GM12875 (cell line): ENCODE measurements around the gene XXYLT1.

ENCODE experiments used
- H3K4me3 ChIP-seq: one replicate; pipeline ENCODE4 v1.5.1; 2011; ENCODE audit warnings: low read depth, low read length, control low read depth
- TF ChIP-seq, protein P1 (sequence below): IDR thresholded peaks from 2 replicates; pipeline ENCODE4 v1.5.1; 2011; ENCODE audit warnings: low read depth, mild to moderate bottlenecking, control low read depth, inconsistent platforms, low read length, moderate library complexity, borderline replicate concordance; ENCODE audit not compliant: insufficient read depth

Gene XXYLT1

GRCh38 chr3:195173657-195174056 lies 97.3 kb downstream of the XXYLT1 start:
- no peak overlapping the region for H3K4me3 ChIP-seq
- TF ChIP-seq, protein P1, sequence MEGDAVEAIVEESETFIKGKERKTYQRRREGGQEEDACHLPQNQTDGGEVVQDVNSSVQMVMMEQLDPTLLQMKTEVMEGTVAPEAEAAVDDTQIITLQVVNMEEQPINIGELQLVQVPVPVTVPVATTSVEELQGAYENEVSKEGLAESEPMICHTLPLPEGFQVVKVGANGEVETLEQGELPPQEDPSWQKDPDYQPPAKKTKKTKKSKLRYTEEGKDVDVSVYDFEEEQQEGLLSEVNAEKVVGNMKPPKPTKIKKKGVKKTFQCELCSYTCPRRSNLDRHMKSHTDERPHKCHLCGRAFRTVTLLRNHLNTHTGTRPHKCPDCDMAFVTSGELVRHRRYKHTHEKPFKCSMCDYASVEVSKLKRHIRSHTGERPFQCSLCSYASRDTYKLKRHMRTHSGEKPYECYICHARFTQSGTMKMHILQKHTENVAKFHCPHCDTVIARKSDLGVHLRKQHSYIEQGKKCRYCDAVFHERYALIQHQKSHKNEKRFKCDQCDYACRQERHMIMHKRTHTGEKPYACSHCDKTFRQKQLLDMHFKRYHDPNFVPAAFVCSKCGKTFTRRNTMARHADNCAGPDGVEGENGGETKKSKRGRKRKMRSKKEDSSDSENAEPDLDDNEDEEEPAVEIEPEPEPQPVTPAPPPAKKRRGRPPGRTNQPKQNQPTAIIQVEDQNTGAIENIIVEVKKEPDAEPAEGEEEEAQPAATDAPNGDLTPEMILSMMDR: no peak

DNA sequence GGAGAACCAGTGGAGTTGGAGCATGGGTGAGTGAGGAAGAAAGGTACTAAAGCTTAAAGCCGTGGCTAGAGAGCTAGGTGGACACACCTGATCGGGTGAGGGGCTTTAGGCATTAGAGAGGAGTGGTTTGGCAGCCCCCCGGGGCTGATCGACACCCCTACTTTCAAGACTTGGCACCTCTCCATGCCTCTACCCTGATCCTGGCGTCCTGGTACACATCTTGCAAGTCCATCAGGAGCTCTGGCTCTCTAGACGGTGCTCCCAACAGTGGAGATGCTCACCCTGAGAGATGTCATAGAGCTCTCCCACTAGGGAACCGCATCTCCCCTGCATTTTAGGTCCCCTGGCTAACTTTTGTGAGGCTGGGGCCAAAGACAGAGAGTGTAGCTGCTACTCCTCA lies 98.1 kb downstream of the XXYLT1 start:
- TF ChIP-seq, protein P1: no peak
- H3K4me3 ChIP-seq: no peak overlapping the region

DNA sequence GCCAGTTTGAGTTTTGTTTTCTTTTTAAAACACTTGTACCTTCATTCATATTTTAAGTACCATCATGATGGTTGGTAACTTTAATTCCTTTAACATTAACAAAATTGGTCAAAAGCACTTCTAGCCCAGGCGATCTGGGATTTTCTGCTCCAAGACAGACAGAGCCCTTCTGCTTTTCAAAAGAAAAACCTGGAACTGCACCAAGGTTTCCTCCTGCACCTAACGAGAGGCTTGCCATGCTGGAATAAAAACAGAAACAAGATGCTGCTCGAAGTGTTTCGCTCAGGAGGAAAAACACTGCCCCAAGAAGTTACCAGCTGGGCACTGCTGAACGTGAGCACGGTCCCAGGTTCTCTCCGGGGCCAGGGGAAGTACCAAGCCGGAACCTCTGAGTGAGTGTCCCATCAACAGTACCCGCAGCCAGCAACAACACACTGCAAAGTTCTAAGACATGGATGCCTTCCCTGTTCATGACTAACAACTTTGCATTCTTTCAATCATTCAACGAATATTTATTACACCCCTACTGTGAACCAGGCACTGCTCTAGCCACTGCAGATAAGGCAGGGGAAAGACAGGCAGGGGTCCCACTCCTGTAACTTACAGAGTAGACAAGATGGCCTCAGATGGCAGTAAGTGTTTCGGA lies 98.8 kb downstream of the XXYLT1 start:
- TF ChIP-seq, protein P1: no peak
- H3K4me3 ChIP-seq: no peak overlapping the region

GRCh38 chr3:195171093-195171873 lies 99.7 kb downstream of the XXYLT1 start:
- TF ChIP-seq, protein P1: no peak
- no peak overlapping the region for H3K4me3 ChIP-seq

GRCh38 chr3:195170496-195170895 lies 100.5 kb downstream of the XXYLT1 start:
- no peak overlapping the region for H3K4me3 ChIP-seq
- TF ChIP-seq, protein P1: no peak

- H3K4me3 ChIP-seq: no peak overlapping the region
- TF ChIP-seq, protein P1: no peak
These were observed 101.8 kb downstream of the XXYLT1 start for GRCh38 chr3:195169011-195169649.
